Inflammatory macrophage treated with lipopolysaccharide for 1 hour (primary cell): ENCODE results near the gene ZC3HAV1.
"Not testable (repeated sequence)": the region's sequence is repeated elsewhere in the genome, so short reads cannot be mapped to it uniquely, and the experiment has no call there.

Experiments
- DNase-seq, 2 donors: peaks; one replicate each; pipeline ENCODE4 v3.0.0-alpha.2; 2020 to 2022

The ZC3HAV1 gene

DNA sequence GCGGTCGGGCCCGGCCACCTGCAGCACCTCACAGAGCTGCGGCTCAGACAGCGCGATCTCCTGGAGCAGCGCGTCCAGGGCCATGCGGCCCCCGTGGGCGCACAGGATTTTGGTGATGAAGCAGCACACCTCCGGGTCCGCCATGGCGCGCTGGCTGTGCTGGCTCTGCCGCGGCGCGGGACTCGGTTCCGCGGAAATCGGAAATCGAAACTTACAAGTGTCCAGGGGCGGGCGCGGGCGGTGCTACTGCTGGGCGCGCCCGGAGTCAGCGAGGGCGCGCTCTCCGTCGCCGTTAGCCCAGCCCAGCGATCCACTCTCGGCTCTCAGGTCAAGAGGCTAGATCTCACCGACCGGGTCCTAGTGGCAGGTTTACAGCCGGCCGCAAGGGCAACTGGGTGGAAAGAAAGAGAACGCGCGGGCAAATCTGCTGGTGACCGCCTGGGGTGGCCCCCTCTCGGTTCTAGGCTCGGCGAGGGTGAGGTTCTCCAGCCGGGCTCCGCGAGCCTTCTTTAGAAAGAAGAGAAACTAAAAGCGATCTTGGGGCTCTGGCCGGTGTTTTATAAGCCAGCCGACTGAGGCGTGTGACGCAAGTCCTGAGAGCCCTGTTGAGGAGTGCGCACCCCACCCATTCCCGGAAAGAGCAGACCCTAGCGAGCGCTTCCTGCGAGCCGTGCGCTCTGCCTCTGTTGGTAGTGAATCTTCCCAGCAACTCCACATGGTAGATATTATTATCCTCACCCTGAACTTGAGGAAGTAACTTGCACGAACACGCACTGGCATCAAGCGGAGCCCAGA, at the start of gene ZC3HAV1:
ZC3HAV1 (minus strand) TSS at position 533 of the 795 bp plus-strand sequence; CDS start at position 144, 389 bp downstream.
- DNase-seq = peak; percentile 91 to 96

- DNase-seq = peak in 1 of 2 donors; percentile 11
These were observed 44.3 kb upstream of the ZC3HAV1 start for GRCh38 chr7:139153832-139154231.

DNA sequence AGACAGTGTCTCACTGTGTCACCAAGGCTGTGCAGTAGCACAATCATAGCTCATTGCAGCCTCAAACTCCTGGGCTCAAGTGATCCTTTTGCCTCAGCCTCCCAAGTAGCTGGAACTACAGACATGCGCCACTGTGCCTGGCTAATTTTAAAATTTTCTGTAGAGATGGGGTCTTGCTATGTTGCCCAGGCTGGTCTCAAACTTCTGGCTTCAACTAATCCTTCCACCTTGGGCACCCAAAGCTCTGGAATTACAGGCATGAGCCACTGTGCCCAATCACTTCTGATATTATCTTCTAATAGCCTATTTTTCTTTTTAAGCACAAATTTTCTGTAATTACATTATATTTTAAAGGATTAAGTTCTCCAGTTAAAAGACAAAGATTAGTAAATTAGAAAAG, 42.6 kb upstream of the ZC3HAV1 start:
- no peak for DNase-seq

DNA sequence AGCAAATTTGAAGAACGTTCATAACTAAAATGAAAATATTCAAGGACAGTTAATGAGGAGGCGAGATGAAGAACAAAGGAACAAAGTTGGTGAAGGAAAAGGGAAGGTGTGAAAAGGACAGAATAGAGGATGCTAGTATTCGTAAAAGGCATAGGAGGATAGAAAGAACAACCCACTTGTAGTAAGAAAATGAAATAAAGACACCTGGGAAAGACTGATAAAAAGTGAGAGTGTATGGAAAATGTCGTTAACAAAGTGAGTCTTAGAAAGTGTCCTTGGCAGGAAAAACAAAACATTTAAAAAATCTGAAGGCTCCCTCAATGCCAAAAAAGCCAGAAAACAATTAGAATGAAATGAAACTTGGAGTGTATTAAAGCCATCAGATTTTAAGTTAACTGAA, 29.6 kb upstream of the ZC3HAV1 start:
- no peak for DNase-seq

- DNase-seq = peak; percentile 75 to 94
These were observed 24.0 kb upstream of the ZC3HAV1 start for GRCh38 chr7:139133335-139134139.

DNA sequence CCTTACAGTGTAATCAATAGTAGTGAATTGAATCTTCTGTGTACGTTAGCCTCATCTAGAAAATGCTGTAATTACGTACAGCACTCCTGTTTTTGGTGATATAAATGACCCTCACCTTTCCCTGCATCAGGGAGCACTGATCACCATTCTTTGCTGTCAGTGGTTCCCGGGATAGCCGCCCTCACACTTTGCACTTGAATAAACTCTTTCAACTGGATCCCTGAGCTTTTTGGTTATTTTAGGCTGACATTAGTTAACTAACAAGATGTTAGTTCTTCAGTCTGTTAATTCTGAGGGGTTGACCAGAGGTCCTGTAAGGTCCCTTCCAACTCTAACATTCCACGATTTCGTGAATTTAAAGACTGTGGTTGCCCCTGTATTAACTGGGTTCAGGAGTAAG, 23.4 kb upstream of the ZC3HAV1 start:
- peak in 1 of 2 donors; percentile 10 for DNase-seq

DNA sequence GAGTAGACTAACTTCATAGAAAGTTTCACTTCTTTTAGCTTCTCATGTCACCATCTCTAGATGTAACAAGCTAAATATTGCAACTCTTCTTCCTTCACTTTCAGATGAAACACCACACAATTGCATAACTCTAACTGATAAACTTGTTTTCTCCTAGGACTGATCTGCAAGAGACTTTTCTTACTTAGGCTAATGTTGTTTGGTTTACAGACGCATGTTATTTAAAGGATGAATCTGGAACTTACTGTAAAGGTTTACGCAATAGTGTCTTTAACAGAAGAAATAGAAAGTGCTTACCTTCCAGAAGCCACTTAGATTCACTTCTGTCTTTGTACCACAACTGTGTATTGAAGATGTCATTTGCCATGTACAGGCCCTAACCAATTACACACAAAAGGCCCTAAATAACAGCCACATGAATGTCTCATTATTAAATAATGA, 22.1 kb upstream of the ZC3HAV1 start:
- peak; percentile 65 to 66 for DNase-seq

DNA sequence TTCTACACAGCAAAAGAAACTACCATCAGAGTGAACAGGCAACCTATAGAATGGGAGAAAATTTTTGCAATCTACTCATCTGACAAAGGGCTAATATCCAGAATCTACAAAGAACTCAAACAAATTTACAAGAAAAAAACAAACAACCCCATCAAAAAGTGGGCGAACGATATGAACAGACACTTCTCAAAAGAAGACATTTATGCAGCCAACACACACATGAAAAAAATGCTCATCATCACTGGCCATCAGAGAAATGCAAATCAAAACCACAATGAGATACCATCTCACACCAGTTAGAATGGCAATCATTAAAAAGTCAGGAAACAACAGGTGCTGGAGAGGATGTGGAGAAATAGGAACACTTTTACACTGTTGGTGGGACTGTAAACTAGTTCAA, 20.3 kb upstream of the ZC3HAV1 start:
- not testable (repeated sequence) for DNase-seq

DNA sequence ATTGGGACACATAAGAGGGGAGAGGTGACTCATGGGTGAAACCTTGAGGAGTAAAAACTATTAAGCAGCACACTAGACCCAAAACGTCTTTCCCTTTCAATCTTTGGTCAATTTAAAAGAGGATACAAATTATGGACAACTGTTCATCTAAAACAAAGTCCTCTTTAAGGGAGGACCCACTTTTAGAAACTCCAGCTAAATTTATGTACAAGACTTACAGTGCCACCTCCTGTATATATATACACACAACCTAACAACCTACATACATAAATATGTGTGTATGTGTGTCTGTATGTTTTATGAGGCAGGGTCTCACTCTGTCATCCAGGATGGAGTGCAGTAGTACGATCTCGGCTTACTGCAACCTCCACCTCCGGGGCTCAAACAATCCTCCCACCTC, 18.1 kb upstream of the ZC3HAV1 start:
- no peak for DNase-seq

GRCh38 chr7:139125657-139126056, 16.1 kb upstream of the ZC3HAV1 start:
- no peak for DNase-seq

DNA sequence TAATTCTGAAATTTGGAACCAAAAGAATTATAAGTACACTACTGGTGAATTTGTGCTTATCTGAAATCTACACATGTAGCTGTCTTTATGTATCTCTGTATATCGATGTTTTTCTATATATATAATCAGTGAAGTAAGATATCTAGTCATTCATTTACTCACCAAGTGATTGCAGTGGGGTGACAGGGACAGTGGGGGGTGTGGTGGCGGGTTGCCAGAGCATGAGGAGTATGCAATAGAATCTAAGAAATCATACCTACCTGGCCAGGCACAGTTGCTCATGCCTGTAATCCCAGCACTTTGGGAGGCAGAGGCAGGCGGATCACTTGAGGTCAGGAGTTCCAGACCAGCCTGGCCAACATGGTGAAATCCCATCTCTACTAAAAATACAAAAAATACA, 15.5 kb upstream of the ZC3HAV1 start:
- DNase-seq = not testable (repeated sequence)

GRCh38 chr7:139124084-139124914, 14.8 kb upstream of the ZC3HAV1 start:
- peak; percentile 51 to 63 for DNase-seq

DNA sequence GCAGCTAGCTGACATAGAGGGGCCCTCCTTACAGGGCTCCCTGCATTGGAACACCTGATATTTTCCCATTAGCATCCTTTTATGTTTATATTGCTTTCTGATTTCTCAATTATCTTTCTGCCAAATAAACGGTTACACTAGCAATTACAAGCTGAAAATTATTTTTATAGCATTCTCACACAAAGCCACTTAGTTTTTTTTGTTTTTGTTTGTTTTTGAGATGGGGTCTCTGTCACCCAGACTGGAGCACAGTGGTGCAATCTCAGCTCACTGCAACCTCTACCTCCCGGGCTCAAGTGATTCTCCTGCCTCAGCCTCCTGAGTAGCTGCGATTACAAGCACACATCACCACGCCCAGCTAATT, 9.9 kb upstream of the ZC3HAV1 start:
- DNase-seq = no peak

- DNase-seq = peak in 1 of 2 donors; percentile 58
These were observed 9.4 kb upstream of the ZC3HAV1 start for GRCh38 chr7:139118805-139119485.

DNA sequence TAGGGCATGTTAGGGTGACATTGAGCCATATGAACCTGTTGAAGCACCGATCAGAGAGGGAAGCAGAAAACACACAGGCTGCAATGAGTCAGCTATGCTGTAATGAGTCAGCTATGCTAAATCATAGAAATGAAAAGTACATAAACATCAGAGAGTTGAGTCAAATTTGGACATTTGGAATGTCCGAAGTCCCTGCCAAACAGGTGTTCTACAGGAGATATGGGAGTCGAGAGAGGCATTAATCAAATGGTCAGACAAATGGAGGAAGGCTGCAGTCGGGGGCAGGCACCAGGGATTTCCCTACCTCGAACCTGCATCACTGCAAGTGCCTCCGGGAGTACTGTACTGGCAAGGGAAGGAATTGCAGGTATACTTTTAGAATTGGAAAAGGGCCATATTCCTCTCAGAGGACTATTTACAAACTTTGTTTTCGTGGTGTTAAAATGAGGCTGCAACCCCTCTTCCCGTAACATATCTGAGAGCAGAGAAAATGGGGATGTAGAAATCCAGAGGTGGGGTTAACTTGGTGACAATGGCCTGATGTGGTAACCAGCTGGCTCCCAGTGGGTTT, 8.8 kb upstream of the ZC3HAV1 start:
- DNase-seq = peak; percentile 71 to 81

GRCh38 chr7:139117599-139118233, 8.2 kb upstream of the ZC3HAV1 start:
- DNase-seq = no peak

DNA sequence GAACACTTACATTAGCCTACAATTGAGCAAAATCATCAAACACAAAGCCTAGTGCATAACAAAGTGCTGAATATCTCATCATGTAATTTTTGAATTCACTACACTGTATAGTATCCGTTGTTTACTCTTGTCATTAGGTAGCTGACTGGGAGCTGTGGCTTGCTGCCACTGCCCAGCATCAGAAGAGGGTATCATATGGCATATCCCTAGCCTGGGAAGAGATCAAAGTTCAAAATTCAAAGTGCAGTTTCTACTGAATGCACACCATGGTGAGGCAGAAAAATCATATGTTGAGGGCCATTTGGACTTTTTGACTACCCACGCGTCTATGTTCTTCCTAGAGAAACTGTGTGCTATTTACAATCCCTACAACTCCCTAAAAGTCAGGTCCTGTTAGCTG, 7.5 kb upstream of the ZC3HAV1 start:
- DNase-seq = no peak

- DNase-seq = no peak
These were observed 5.6 kb upstream of the ZC3HAV1 start for GRCh38 chr7:139115104-139115503.

DNA sequence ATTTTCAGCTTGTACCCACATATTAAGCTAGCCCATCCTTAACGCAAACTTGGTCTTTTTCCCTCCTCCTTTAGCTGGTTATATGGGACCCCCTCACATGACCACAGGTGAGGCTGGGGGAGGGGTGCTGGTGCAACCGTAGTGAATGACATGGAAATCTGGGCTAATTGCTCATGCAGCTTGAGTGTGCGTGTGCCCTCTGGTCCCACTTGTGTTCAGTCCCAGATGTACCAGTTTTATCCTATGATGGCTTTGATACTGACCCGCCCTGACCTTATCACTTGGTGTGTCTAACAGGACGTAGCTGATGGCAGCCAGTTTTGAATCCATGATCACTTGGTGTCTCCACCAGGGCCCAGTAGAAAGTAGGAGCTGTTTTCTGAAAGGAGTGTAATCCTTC, 5.1 kb upstream of the ZC3HAV1 start:
- DNase-seq = no peak

GRCh38 chr7:139114018-139114417, 4.5 kb upstream of the ZC3HAV1 start:
- DNase-seq = no peak

- no peak for DNase-seq
These were observed 3.3 kb upstream of the ZC3HAV1 start for GRCh38 chr7:139112741-139113250.
